Mammary epithelial cell (primary cell): Measurements from ENCODE around the gene KLF16.
"Not testable (repeated sequence)": the region's sequence is repeated elsewhere in the genome, so short reads cannot be mapped to it uniquely, and the experiment has no call there.

ENCODE experiments used
- CTCF ChIP-seq, 2 donors: IDR thresholded peaks in 1 of 2; conservative IDR thresholded peaks in 1 of 2; 2 replicates each; pipeline ENCODE4 v1.5.1; 2011 to 2012; ENCODE audit warnings: inconsistent platforms in 2 of 2, low read length in 2 of 2, mild to moderate bottlenecking in 2 of 2, control low read depth in 1 of 2, low read depth in 1 of 2; ENCODE audit not compliant: insufficient read depth in 1 of 2; ENCODE audit errors: extremely low read depth in 1 of 2
- EZH2 ChIP-seq: IDR thresholded peaks from 2 replicates; pipeline ENCODE4 v1.6.1; 2012; ENCODE audit warnings: low read length, inconsistent platforms, borderline replicate concordance

GRCh38 chr19:1876496-1877279, 13.3 kb upstream of the KLF16 start:
- TF ChIP-seq CTCF (conservative IDR thresholded peaks at IDR 0.05 in 1 of 2, IDR thresholded peaks at IDR 0.05 in 1 of 2; ENCODE audit: extremely low read depth in 1 of 2, insufficient read depth in 1 of 2, low read depth in 1 of 2, low read length in 2 of 2); EZH2: not testable (repeated sequence)
